Progenitor cell of endocrine pancreas (in vitro differentiated cells): ENCODE data around the gene SMPDL3B. TPM values are rescaled to one million over a fixed set of nuclear protein-coding genes. Genes with fewer than 3 reads are reported as not detected.
A peak's percentile ranks its signal among the peaks of the same experiment; 100 is the strongest.

Experiments
- DNase-seq: peaks from one replicate; pipeline ENCODE4 v3.0.0; 2021; ENCODE audit warnings: low spot score; ENCODE audit not compliant: unreplicated experiment
- H3K27ac Mint-ChIP-seq: 2 replicates; pipeline ENCODE4 v1.8.0; 2021; ENCODE audit warnings: mild to moderate bottlenecking, moderate library complexity, mixed read lengths
- H3K27me3 Mint-ChIP-seq: 2 replicates; pipeline ENCODE4 v1.8.0; 2021; ENCODE audit warnings: mixed read lengths
- H3K36me3 Mint-ChIP-seq: 2 replicates; pipeline ENCODE4 v1.8.0; 2022; ENCODE audit warnings: mixed read lengths; ENCODE audit not compliant: insufficient read depth
- H3K4me1 Mint-ChIP-seq: 2 replicates; pipeline ENCODE4 v1.8.0; 2021; ENCODE audit warnings: low read depth, mixed read lengths
- H3K4me3 Mint-ChIP-seq: 2 replicates; pipeline ENCODE4 v1.8.0; 2021; ENCODE audit warnings: low read depth, mild to moderate bottlenecking, moderate library complexity, mixed read lengths
- H3K9me3 Mint-ChIP-seq: 2 replicates; pipeline ENCODE4 v1.8.0; 2021; ENCODE audit warnings: low read depth, mixed read lengths
- long read RNA-seq: library from polyadenylated mRNA; unstranded; transcript quantifications from one replicate; pipeline ENCODE4 v2.0.0, GENCODE V29; 2020
- total RNA-seq: library from RNA; stranded (reverse); gene quantifications from 2 replicates; pipeline ENCODE4 v1.2.1, GENCODE V29; 2021
- TF ChIP-seq, protein P1 (sequence below): fragments of 200-600 bp; sonication (generic); IDR thresholded peaks from one replicate; pipeline ENCODE4 v1.5.0; 2021; ENCODE audit warnings: antibody characterized with exemption, mild to moderate bottlenecking; ENCODE audit not compliant: unreplicated experiment

Gene SMPDL3B, protein sequence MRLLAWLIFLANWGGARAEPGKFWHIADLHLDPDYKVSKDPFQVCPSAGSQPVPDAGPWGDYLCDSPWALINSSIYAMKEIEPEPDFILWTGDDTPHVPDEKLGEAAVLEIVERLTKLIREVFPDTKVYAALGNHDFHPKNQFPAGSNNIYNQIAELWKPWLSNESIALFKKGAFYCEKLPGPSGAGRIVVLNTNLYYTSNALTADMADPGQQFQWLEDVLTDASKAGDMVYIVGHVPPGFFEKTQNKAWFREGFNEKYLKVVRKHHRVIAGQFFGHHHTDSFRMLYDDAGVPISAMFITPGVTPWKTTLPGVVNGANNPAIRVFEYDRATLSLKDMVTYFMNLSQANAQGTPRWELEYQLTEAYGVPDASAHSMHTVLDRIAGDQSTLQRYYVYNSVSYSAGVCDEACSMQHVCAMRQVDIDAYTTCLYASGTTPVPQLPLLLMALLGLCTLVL
- 18.5 and 19.0 TPM in 2 replicates for total RNA-seq
- long read RNA-seq, transcript SMPDL3B-201 (7 exons, 1,548 nt) = minor isoform, 9 of 126 reads
- long read RNA-seq, transcript SMPDL3B-202 (8 exons, 1,878 nt) = major isoform, 110 of 126 reads
- long read RNA-seq, partial matches to known transcripts = 0 of 126 reads
- long read RNA-seq, other reads (novel, unspliced or antisense) = 6 of 126 reads

DNA sequence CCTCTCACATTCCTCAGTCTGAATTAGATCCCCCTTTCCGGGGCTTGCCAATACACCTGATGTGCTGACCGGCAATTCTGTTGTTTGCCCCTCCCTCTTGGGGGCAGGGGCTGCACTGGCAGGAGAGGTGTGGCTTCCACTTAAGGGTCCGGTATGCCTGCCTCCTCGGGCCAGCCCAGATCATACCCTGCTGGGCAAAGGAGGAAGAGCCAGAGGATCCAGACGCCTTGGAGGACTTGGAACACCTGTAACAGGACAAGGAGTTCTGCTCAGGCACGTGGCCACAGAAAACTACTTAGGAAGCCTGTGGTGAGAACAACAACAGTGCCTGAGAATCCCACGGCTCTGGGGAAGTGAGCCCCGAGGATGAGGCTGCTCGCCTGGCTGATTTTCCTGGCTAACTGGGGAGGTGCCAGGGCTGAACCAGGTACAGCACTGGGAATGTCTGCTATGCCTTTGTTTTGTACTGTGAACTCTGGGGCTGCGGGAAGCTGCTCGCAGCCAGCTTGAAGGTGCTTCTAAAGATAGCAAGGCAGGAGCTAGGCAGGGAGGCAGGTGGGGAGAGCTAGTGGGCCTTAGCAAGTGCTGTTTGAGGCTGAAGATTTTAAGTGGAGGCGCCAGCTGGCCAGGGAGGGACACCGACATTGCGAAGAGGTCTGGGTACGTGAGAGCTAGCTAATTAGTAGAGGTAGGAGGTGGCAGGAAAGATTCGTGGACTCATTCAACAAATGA lies at the start of gene SMPDL3B:
Gene SMPDL3B, plus strand, starts transcription at position 183 of the 732 bp plus-strand sequence. Its CDS starts 184 bp downstream, at position 367.
- peaks cover 12% of the 10 kb centered on the region for H3K4me1 Mint-ChIP-seq
- DNase-seq = peak; percentile 68
- H3K4me3 Mint-ChIP-seq = peak within 1 kb of the TSS; percentile 85
- H3K27me3 Mint-ChIP-seq = peaks cover 6% of the 10 kb centered on the region
- TF ChIP-seq, protein P1, sequence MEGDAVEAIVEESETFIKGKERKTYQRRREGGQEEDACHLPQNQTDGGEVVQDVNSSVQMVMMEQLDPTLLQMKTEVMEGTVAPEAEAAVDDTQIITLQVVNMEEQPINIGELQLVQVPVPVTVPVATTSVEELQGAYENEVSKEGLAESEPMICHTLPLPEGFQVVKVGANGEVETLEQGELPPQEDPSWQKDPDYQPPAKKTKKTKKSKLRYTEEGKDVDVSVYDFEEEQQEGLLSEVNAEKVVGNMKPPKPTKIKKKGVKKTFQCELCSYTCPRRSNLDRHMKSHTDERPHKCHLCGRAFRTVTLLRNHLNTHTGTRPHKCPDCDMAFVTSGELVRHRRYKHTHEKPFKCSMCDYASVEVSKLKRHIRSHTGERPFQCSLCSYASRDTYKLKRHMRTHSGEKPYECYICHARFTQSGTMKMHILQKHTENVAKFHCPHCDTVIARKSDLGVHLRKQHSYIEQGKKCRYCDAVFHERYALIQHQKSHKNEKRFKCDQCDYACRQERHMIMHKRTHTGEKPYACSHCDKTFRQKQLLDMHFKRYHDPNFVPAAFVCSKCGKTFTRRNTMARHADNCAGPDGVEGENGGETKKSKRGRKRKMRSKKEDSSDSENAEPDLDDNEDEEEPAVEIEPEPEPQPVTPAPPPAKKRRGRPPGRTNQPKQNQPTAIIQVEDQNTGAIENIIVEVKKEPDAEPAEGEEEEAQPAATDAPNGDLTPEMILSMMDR = peak; percentile 46
- H3K36me3 Mint-ChIP-seq = no peaks in the 10 kb centered on the region
- no peaks in the 10 kb centered on the region for H3K9me3 Mint-ChIP-seq
- peak within 1 kb of the TSS; percentile 96 for H3K27ac Mint-ChIP-seq

DNA sequence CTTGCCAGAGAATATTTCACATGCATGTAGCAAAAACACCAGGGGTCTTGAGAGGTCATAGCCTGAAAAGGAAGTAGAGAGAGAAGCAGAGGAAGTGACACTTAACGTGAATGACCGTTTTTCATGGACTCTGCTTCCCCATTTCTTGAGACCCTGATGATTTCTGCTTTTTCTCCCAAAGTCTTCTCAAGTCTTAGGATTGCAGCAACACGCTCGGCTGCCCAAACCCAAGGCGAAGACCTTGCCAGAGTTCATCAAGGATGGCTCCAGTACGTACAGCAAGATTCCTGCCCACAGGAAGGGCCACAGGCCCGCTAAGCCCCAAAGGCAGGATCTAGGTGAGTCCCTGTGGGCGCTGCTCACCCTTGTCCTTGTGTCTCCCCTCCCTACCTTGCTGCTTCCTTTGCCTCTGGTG lies 49.7 kb upstream of the SMPDL3B start:
- Mint-ChIP-seq H3K27me3 (no peaks in the 10 kb centered on the region), H3K4me1 (no peaks in the 10 kb centered on the region), H3K4me3 (no peak overlapping the region), H3K36me3 (no peaks in the 10 kb centered on the region), H3K9me3 (no peaks in the 10 kb centered on the region), H3K27ac (peak overlapping the region; percentile 57)
- TF ChIP-seq, protein P1 = no peak
- DNase-seq = no peak

DNA sequence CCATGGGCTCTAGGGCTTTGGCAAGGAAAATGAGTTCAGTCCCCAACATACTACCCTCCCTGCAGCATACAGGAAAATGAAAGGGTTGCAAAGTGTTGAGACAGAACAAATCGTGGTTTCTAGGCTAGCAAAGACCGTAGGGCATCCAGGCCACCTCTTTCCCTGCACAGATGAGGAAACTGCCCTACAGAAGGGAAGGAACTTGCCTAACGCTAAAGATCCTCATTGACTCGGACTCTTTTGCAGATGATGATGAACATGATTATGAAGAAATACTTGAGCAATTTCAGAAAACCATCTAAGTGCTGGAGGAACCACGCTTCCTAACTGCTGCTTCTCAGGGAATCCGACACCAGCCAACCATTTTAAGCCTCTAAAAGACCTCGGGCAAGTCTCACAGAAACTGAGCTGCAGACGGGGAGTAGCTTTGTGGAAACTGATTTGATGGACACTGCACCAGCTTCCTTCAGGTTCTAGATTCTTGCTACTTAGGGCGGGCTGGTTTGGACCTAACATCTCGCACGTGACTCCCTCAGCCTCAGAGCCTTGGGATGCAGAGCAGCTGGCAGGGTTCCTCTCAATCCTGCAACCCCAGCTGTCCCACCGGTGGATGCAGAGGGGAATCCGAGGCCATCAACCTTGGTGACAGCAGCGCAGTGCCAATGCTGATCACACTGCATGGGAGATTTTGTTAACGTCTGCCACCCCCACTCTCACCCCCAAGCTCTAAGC lies 49.0 kb upstream of the SMPDL3B start:
- DNase-seq = no peak
- TF ChIP-seq, protein P1 = no peak
- H3K4me1 Mint-ChIP-seq = no peaks in the 10 kb centered on the region
- H3K36me3 Mint-ChIP-seq = peaks cover 3% of the 10 kb centered on the region
- no peak overlapping the region for H3K27ac Mint-ChIP-seq
- H3K27me3 Mint-ChIP-seq = no peaks in the 10 kb centered on the region
- no peak overlapping the region for H3K4me3 Mint-ChIP-seq
- no peaks in the 10 kb centered on the region for H3K9me3 Mint-ChIP-seq

- H3K4me1 Mint-ChIP-seq = no peaks in the 10 kb centered on the region
- no peaks in the 10 kb centered on the region for H3K9me3 Mint-ChIP-seq
- no peak overlapping the region for H3K27ac Mint-ChIP-seq
- no peaks in the 10 kb centered on the region for H3K27me3 Mint-ChIP-seq
- no peak for DNase-seq
- TF ChIP-seq, protein P1 = no peak
- no peak overlapping the region for H3K4me3 Mint-ChIP-seq
- peaks cover 6% of the 10 kb centered on the region for H3K36me3 Mint-ChIP-seq
Measured at GRCh38 chr1:27886353-27886679, 48.5 kb upstream of the SMPDL3B start.

DNA sequence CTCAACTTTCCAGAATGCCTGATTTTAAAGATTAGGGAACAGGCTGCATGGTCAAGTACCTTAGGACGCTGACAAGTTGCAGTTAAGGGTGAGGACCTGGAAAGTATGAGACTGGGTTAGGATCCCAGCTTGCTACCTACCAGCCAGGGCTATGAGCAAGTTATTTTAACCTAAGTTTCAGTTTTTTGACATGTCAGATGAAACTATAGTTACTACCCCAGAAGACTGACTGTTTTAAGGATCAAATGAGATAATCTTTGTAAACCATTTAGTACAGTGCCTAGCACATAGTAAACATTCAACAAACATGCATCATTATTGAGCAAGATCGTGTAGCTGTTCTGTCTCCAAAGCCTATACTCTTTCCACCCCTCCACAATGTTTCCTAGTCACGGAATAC lies 48.1 kb upstream of the SMPDL3B start:
- H3K9me3 Mint-ChIP-seq = no peaks in the 10 kb centered on the region
- TF ChIP-seq, protein P1 = no peak
- H3K36me3 Mint-ChIP-seq = peaks cover 7% of the 10 kb centered on the region
- no peak for DNase-seq
- H3K27me3 Mint-ChIP-seq = no peaks in the 10 kb centered on the region
- H3K4me3 Mint-ChIP-seq = no peak overlapping the region
- H3K4me1 Mint-ChIP-seq = no peaks in the 10 kb centered on the region
- no peak overlapping the region for H3K27ac Mint-ChIP-seq
